Retinal pigment epithelial cell (primary cell): ENCODE measurements around the gene KRT32.
"Not testable (repeated sequence)": the region's sequence is repeated elsewhere in the genome, so short reads cannot be mapped to it uniquely, and the experiment has no call there.

Source experiments
- DNase-seq: peaks from one replicate; pipeline ENCODE4 v3.0.0-alpha.2; 2010; ENCODE audit warnings: low read depth
- H3K4me3 ChIP-seq: 2 replicates; pipeline ENCODE4 v1.5.1; 2011; ENCODE audit warnings: mild to moderate bottlenecking, low read length, control low read depth, moderate library complexity
- CTCF ChIP-seq: conservative IDR thresholded peaks from 2 replicates; pipeline ENCODE4 v1.5.1; 2011; ENCODE audit warnings: low read depth, low read length, control low read depth, inconsistent platforms

KRT32 gene

GRCh38 chr17:41440531-41441033 is 26.6 kb downstream of the KRT32 start, which contains the start of gene KRT38:
TSS of gene KRT38 (minus strand) at chr17:41440983. CDS start at chr17:41440921, 62 bp downstream.
- DNase-seq, result no peak
- no peak within 1 kb of the TSS for H3K4me3 ChIP-seq
- no peak for TF ChIP-seq CTCF

GRCh38 chr17:41439375-41439774 is 27.8 kb downstream of the KRT32 start:
- no peak for TF ChIP-seq CTCF
- no peak for DNase-seq
- no peak overlapping the region for H3K4me3 ChIP-seq

- DNase-seq, result no peak
- no peak for TF ChIP-seq CTCF
- no peak overlapping the region for H3K4me3 ChIP-seq
These were observed 29.4 kb downstream of the KRT32 start for GRCh38 chr17:41437769-41438168.

- TF ChIP-seq CTCF, result no peak
- DNase-seq, result no peak
- H3K4me3 ChIP-seq, result no peak overlapping the region
These were observed 29.9 kb downstream of the KRT32 start for GRCh38 chr17:41437254-41437653.

GRCh38 chr17:41434415-41434814 is 32.8 kb downstream of the KRT32 start:
- TF ChIP-seq CTCF, result no peak
- no peak for DNase-seq
- no peak overlapping the region for H3K4me3 ChIP-seq

- no peak for DNase-seq
- TF ChIP-seq CTCF, result no peak
- no peak overlapping the region for H3K4me3 ChIP-seq
These were observed 33.2 kb downstream of the KRT32 start for GRCh38 chr17:41434005-41434404.

- H3K4me3 ChIP-seq, result no peak overlapping the region
- TF ChIP-seq CTCF, result no peak
- DNase-seq, result no peak
These were observed 33.6 kb downstream of the KRT32 start for GRCh38 chr17:41433586-41433985.

GRCh38 chr17:41430376-41430775 is 36.8 kb downstream of the KRT32 start:
- H3K4me3 ChIP-seq, DNase-seq: not testable (repeated sequence)
